Duodenal mucosa (tissue), 2 donors: ENCODE results near the gene SETD3.
A peak's percentile ranks its signal among the peaks of the same experiment; 100 is the strongest.

Experiments used
- H3K27ac ChIP-seq: one replicate; pipeline ENCODE4 v1.7.0; 2013; ENCODE audit warnings: low read depth, low read length
- H3K27me3 ChIP-seq, 2 donors: one replicate each; pipeline ENCODE4 v1.7.0; 2013; ENCODE audit warnings: low read length in 2 of 2, control low read depth in 1 of 2; ENCODE audit not compliant: insufficient read depth in 2 of 2, control insufficient read depth in 1 of 2
- H3K36me3 ChIP-seq, 2 donors: one replicate each; pipeline ENCODE4 v1.7.0; 2013; ENCODE audit warnings: low read length in 2 of 2, control low read depth in 1 of 2; ENCODE audit not compliant: insufficient read depth in 2 of 2, control insufficient read depth in 1 of 2
- H3K4me1 ChIP-seq, 2 donors: one replicate each; pipeline ENCODE4 v1.7.0; 2013; ENCODE audit warnings: low read length in 2 of 2, control low read depth in 1 of 2; ENCODE audit not compliant: insufficient read depth in 2 of 2, control insufficient read depth in 1 of 2
- H3K4me3 ChIP-seq, 2 donors: one replicate each; pipeline ENCODE4 v1.7.0; 2013; ENCODE audit warnings: low read length in 2 of 2, low read depth in 1 of 2
- H3K9ac ChIP-seq, 2 donors: one replicate each; pipeline ENCODE4 v1.7.0; 2013; ENCODE audit warnings: low read length in 2 of 2, low read depth in 1 of 2
- H3K9me3 ChIP-seq, 2 donors: one replicate each; pipeline ENCODE4 v1.7.0; 2013; ENCODE audit warnings: low read length in 2 of 2, control low read depth in 1 of 2; ENCODE audit not compliant: control insufficient read depth in 1 of 2

SETD3 gene

DNA sequence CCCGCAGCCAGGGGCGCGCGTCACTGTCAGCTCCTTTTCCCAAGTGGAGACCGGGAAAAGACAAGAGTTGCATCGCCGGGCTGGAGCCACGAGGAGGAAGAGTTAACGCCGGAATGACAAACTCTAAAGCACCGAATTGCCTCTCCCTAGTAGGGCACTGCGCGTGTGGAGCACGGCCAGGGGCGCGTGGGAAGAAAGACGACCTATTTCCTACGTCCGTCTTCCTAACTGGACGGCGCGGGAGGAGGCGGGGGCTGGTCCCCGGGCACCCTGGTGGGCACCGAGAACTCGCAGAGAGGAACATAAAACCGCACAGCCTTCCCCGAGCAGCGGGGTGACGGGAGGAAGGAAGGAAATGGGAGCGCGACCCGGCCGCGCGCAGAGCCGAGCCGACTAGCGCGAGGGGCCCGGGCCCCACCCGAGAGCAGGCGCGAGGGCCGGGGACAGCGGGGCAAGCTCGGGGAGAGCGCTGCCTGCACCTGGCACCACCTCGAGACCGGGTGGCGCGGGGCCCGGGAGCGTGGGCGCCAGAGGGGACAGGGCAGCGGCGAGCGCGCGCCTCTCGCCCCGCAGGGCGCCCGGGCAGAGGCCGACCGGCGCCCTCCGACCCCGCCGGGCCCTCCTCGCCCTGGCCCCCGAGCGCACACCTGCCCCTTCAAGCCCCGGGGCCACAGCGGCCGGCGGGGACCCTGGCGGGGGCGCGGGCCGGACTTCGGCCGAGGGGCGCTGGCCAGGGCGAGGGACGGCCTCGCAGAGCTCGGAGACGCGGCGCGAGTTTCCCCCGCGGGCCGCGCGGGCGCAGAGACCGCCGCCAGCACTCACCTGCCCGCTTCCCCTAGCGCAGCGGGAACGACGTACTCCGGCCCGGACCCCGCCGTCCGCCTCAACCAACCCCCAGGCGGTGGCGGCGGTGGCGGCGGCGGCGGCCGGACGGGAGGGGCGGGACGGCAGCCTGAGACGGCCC, at the start of gene SETD3:
TSS of gene SETD3 (minus strand) at position 954 of the 964 bp plus-strand sequence. CDS start 15,054 bp downstream, outside the sequence.
- H3K4me3 ChIP-seq: peak within 1 kb of the TSS; percentile 89 to 99
- H3K4me1 ChIP-seq: peaks cover 26 to 40% of the 10 kb centered on the region in 2 donors
- H3K9ac ChIP-seq: peak within 1 kb of the TSS; percentile 93 to 94

DNA sequence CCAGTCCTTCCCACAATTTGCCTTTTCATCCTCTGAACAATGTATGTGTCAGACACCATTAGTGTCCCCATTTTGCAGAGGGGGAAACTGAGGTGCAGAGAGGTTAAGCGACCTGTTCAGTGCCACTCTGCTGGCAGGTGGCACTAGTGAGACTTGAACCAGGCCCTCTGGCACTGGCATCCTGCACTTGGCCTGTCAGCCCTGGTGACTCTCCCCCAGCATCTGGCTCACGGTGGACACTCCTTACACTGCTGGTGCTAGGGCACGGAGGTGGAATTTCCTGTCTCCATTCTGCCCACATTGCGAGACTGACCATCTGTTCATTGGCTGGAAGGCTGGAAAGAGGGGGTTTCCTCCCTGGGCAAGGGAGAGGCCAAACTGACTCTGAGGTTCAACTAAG, 49.2 kb upstream of the SETD3 start:
- no peak overlapping the region for H3K9ac ChIP-seq
- no peak overlapping the region for H3K4me3 ChIP-seq
- H3K27ac ChIP-seq: no peak overlapping the region
- no peaks in the 10 kb centered on the region for H3K27me3 ChIP-seq
- peaks cover 3 to 4% of the 10 kb centered on the region in 2 donors for H3K36me3 ChIP-seq
- H3K4me1 ChIP-seq: peaks cover 0 to 3% of the 10 kb centered on the region in 2 donors
- no peaks in the 10 kb centered on the region for H3K9me3 ChIP-seq

More for the DNA sequence above, at the start of gene SETD3:
- no peaks in the 10 kb centered on the region for H3K36me3 ChIP-seq
- H3K27me3 ChIP-seq: no peaks in the 10 kb centered on the region
- H3K27ac ChIP-seq: peak within 1 kb of the TSS; percentile 90
- no peaks in the 10 kb centered on the region for H3K9me3 ChIP-seq

DNA sequence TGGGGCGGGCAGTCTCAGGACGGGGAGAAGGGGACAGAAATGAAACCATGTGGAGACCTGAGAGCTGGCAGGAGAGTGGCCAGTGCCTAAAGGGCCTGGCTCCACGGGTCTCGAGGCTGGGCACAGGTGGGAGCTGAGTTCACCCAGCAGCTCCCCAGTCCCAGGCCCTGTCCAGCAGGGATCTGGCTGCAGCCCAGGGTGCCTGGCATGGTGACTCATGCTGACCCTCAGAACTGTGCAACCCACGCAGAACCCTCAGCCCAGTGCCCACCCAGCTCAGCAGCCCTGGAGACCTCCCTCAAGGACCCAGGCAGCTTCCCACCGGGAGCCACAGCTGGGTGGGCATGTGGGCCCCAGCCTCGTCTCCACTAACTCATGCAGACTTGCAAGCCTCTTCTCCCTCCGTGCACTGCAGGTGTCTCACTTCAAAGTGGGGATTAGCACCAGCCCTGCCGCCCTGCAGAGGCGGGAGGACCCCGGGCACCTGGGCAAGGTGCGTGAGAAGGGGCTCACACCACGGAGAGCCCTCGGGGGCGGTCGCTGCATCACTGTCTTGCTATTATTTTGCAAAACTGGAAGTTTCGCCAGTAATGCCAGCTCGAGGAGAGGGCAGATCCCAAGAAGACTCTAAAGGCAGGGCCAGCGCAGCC, 46.9 kb upstream of the SETD3 start:
- Histone ChIP-seq H3K9me3 (no peaks in the 10 kb centered on the region), H3K4me3 (no peak overlapping the region), H3K27me3 (no peaks in the 10 kb centered on the region), H3K27ac (no peak overlapping the region), H3K36me3 (peaks cover 3 to 4% of the 10 kb centered on the region in 2 donors), H3K9ac (no peak overlapping the region), H3K4me1 (peaks cover 3 to 17% of the 10 kb centered on the region in 2 donors)

DNA sequence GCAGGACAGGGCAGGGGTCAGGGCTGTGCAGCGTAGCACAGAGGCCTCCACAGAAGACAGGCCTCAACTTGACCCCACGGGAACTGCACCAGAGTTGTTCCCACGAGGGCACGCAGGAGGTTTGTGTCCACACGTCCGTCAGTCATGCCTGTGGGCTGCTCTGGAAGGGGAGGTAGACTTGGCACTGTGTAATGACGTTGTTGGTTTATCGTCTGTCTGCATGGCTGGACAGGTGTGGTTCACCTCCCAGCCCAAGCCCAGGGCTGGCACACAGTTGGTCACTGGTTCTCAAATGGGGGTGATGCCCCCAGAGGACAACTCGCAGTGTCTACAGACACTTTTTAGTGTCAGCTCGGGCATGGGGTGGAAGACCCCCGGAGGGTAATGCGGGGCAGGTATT, 46.4 kb upstream of the SETD3 start:
- H3K4me1 ChIP-seq: peaks cover 3 to 17% of the 10 kb centered on the region in 2 donors
- H3K9ac ChIP-seq: no peak overlapping the region
- H3K36me3 ChIP-seq: peaks cover 3 to 4% of the 10 kb centered on the region in 2 donors
- H3K27ac ChIP-seq: no peak overlapping the region
- no peaks in the 10 kb centered on the region for H3K9me3 ChIP-seq
- no peaks in the 10 kb centered on the region for H3K27me3 ChIP-seq
- no peak overlapping the region for H3K4me3 ChIP-seq

DNA sequence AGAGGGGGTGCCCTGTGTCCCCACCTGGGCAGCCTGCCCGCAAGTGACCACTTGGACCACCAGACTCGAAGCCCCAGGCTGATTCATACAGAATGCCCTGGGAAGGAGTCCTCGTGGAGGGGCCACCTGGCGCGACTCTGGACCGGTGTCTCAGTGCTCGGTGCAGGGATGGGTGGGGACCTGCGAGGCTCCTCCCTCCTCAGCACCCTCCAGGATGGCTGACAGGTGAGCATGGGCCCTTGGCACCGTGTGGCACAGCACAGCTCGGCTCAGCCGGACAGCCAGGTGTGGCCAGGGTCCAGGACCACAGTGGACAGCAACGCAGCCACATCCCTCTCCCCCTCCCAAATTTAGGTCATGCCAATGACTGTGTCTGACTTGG, 45.0 kb upstream of the SETD3 start:
- Histone ChIP-seq H3K9me3 (no peaks in the 10 kb centered on the region), H3K36me3 (peaks cover 3 to 4% of the 10 kb centered on the region in 2 donors), H3K4me1 (peaks cover 3 to 17% of the 10 kb centered on the region in 2 donors)

DNA sequence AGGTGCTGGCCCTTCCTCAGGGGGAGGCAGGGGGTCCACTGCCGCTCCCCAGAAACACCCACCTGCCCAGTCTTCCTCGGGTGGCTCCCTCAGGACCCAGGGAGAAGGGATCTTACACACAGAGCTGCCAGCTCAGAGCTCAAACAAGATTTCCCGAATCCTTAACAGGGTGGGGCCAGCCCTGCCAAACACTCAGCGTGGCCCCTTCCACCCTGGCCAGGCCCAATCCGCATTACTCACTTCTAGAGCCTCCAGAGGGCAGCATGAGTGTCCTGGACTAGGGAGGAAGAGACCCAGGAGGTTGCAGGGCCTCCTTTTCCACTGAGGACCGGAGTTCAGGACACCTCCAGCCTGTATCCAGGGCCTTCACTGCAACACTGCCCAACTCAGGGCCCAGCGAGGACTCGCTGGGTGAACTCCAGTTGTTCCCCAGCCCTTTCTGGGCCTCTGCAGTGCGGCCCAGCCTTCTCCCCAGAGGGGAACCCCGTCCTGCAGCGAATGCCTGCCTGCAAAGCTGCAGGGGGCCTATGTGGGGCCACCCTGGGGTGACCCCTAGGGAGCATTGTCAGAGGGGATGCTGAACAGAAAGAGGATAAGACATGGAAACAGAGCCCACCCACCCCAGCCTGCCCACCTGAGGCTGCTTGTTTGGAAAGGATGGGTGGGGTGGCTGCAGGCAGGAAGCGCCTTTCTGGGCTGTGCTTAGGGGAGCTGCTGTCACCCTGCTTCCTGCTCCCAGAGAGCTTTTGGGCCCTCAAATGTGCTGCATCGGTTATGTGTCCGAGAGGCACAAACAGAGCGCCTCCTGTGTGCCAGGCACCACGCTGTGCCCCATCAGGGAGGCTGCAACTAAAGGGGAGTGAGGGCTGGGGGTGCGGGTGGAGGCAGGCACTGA, 44.4 kb upstream of the SETD3 start:
- Histone ChIP-seq H3K27me3 (no peaks in the 10 kb centered on the region), H3K36me3 (peaks cover 3 to 4% of the 10 kb centered on the region in 2 donors), H3K4me3 (no peak overlapping the region), H3K4me1 (peaks cover 3 to 17% of the 10 kb centered on the region in 2 donors), H3K27ac (no peak overlapping the region), H3K9me3 (no peaks in the 10 kb centered on the region), H3K9ac (no peak overlapping the region)

More for the DNA sequence above, 45.0 kb upstream of the SETD3 start:
- no peak overlapping the region for H3K9ac ChIP-seq
- H3K27me3 ChIP-seq: no peaks in the 10 kb centered on the region
- no peak overlapping the region for H3K27ac ChIP-seq
- H3K4me3 ChIP-seq: no peak overlapping the region

DNA sequence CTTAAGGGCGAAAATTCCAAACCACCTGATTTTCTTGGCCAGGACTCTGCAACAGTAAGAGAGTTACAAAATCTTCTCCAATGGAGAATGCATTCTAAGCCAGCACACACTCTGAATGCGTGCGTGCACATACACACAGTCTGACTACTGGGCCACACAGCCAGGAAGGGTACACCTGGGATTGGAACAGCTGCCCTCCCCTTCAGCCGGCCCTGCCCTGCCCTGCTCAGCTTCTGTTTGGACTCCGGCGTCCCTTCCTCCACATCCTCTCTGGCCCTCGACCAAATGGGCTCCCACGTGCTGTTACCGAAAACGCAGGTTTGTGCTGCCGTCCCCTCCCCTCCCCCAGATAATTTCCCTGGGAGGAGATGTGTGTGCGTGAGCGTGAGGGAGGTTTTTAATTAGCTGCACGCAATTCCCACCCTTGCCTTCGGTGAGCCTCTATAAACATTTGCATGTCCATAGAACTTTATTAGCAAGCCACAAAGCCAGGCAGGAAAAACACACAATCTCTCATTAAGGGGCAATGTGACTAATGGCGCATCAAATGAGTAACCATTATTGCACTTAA, 43.5 kb upstream of the SETD3 start:
- H3K27ac ChIP-seq: no peak overlapping the region
- peaks cover 3 to 17% of the 10 kb centered on the region in 2 donors for H3K4me1 ChIP-seq
- no peaks in the 10 kb centered on the region for H3K27me3 ChIP-seq
- peaks cover 3 to 4% of the 10 kb centered on the region in 2 donors for H3K36me3 ChIP-seq
- no peak overlapping the region for H3K9ac ChIP-seq
- H3K4me3 ChIP-seq: no peak overlapping the region
- H3K9me3 ChIP-seq: no peaks in the 10 kb centered on the region

DNA sequence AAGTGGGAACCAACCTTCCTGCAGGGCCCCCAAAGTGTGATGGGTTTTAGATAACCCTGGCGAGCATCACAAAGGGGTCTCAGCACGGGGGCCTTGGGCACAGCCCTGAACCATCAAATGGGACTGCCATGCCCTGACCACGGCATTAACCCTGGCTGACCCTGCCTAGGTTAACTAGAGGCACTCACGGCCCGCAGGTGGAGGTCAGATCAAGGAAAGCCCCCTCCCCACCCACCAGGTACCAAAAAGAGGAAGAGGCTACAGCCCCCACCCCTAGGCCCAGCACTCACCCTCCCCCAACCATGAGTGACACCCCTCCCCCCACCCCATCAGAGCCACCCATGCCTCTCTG, 43.0 kb upstream of the SETD3 start:
- H3K27me3 ChIP-seq: no peaks in the 10 kb centered on the region
- peaks cover 3 to 17% of the 10 kb centered on the region in 2 donors for H3K4me1 ChIP-seq
- no peak overlapping the region for H3K9ac ChIP-seq
- no peaks in the 10 kb centered on the region for H3K9me3 ChIP-seq
- H3K27ac ChIP-seq: no peak overlapping the region
- H3K4me3 ChIP-seq: no peak overlapping the region
- peaks cover 3 to 4% of the 10 kb centered on the region in 2 donors for H3K36me3 ChIP-seq

DNA sequence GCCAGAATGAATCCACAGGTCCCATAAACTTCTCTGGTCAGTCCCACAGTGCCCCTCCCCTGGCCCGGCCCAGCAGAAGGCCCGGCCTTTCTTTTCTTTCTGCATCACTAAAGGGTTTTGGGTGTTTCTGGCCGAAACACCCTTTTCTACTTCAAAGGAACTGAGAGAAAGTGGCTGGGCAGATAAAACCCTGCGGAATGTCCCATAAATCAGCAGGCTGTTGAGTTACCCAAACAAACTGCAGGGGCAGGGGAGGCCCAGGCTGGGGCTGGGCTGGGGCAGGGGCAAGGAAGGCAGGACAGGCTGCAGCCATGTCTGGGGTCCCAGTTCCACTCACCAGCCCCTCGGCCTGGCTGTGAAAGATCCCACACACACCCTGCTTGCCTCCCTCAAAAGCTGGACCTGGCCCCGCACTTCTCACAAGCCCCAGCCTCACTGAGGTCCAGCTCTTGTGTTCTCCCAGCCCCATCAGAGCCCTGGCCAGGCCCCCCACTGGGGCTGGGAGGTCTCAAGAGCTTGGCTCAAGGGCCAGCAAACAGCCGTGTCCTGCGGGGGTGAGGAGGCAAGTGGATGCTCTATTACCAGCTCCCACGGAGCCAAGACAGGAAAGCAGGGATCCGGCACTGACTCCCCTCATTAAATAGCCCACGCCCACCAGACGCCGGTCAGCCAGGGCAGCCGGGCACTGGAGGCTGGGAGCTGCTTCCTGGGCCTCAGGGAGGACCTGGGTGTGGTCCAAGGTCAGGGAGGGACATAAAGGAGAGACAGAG, 42.5 kb upstream of the SETD3 start:
- no peaks in the 10 kb centered on the region for H3K27me3 ChIP-seq

More for the DNA sequence above, 42.5 kb upstream of the SETD3 start:
- Histone ChIP-seq H3K9ac (no peak overlapping the region), H3K4me1 (peaks cover 3 to 17% of the 10 kb centered on the region in 2 donors), H3K9me3 (no peaks in the 10 kb centered on the region), H3K27ac (no peak overlapping the region), H3K4me3 (no peak overlapping the region), H3K36me3 (peaks cover 3 to 4% of the 10 kb centered on the region in 2 donors)
